Fibroblast of mammary gland (primary cell): Measurements from ENCODE around the gene ZNF322.

ENCODE experiments used
- DNase-seq: peaks from one replicate; pipeline ENCODE4 v3.0.0-alpha.2; 2010; ENCODE audit warnings: low read depth
- H3K4me3 ChIP-seq: 2 replicates; pipeline ENCODE4 v1.5.1; 2011; ENCODE audit warnings: low read depth, mild to moderate bottlenecking, low read length, moderate library complexity; ENCODE audit not compliant: control insufficient read depth
- CTCF ChIP-seq: conservative IDR thresholded peaks from 2 replicates; pipeline ENCODE4 v1.5.1; 2011; ENCODE audit warnings: low read depth, low read length, inconsistent platforms; ENCODE audit not compliant: control insufficient read depth, insufficient read depth

ZNF322 gene

GRCh38 chr6:26594730-26595632, 64.6 kb downstream of the ZNF322 start:
- DNase-seq = peak; percentile 89
- no peak for TF ChIP-seq CTCF
- H3K4me3 ChIP-seq = peak overlapping the region; percentile 99

GRCh38 chr6:26594131-26594498, 65.4 kb downstream of the ZNF322 start:
- DNase-seq = no peak
- TF ChIP-seq CTCF = no peak
- H3K4me3 ChIP-seq = no peak overlapping the region

- no peak for DNase-seq
- no peak for TF ChIP-seq CTCF
- no peak overlapping the region for H3K4me3 ChIP-seq
Measured at GRCh38 chr6:26593278-26594130, 66.0 kb downstream of the ZNF322 start.

GRCh38 chr6:26592649-26593048, 66.9 kb downstream of the ZNF322 start:
- H3K4me3 ChIP-seq = no peak overlapping the region
- peak; percentile 31 for DNase-seq
- no peak for TF ChIP-seq CTCF

- H3K4me3 ChIP-seq = no peak overlapping the region
- no peak for TF ChIP-seq CTCF
- DNase-seq = no peak
Measured at GRCh38 chr6:26588965-26589364, 70.6 kb downstream of the ZNF322 start.
